RCC 7860 (cell line): ENCODE measurements around the gene APOO.
"Not testable (repeated sequence)": the region's sequence is repeated elsewhere in the genome, so short reads cannot be mapped to it uniquely, and the experiment has no call there.

ENCODE experiments used
- DNase-seq: peaks from one replicate; pipeline ENCODE4 v3.0.0-alpha.2; 2015; ENCODE audit warnings: low spot score
- FAIRE-seq: peaks from 2 replicates; lab custom pipeline; 2012; peaks lifted over from hg19 to GRCh38; lab: Jason Lieb, UNC

Gene APOO

GRCh38 chrX:23907111-23907497 is 634 bp downstream of the APOO start:
- no peak for FAIRE-seq

GRCh38 chrX:23904096-23904495 is 3.6 kb downstream of the APOO start:
- DNase-seq: no peak
- no peak for FAIRE-seq

More at GRCh38 chrX:23907111-23907497, 634 bp downstream of the APOO start:
- DNase-seq: no peak

- DNase-seq: peak; percentile 39
- peak; percentile 78 for FAIRE-seq
Measured at GRCh38 chrX:23902419-23902818, 5.3 kb downstream of the APOO start.

GRCh38 chrX:23901805-23902204 is 5.9 kb downstream of the APOO start:
- DNase-seq (peak; percentile 66), FAIRE-seq (no peak)

- peak; percentile 80 for DNase-seq
Measured at GRCh38 chrX:23901060-23901459, 6.7 kb downstream of the APOO start.

GRCh38 chrX:23900220-23900797 is 7.4 kb downstream of the APOO start:
- no peak for DNase-seq
- no peak for FAIRE-seq

More at GRCh38 chrX:23901060-23901459, 6.7 kb downstream of the APOO start:
- FAIRE-seq: peak; percentile 82

- FAIRE-seq: peak; percentile 76
Measured at GRCh38 chrX:23898412-23898959, 9.3 kb downstream of the APOO start.

GRCh38 chrX:23896981-23897380 is 10.8 kb downstream of the APOO start:
- FAIRE-seq (no peak), DNase-seq (no peak)

More at GRCh38 chrX:23898412-23898959, 9.3 kb downstream of the APOO start:
- peak; percentile 47 for DNase-seq

GRCh38 chrX:23896539-23896938 is 11.2 kb downstream of the APOO start:
- not testable (repeated sequence) for FAIRE-seq, DNase-seq

- not testable (repeated sequence) for FAIRE-seq, DNase-seq
Measured at GRCh38 chrX:23894993-23895392, 12.7 kb downstream of the APOO start.

- FAIRE-seq (peak; percentile 35), DNase-seq (no peak)
Measured at GRCh38 chrX:23890933-23891332, 16.8 kb downstream of the APOO start.

GRCh38 chrX:23888887-23889501 is 18.7 kb downstream of the APOO start:
- no peak for FAIRE-seq
- peak; percentile 30 for DNase-seq

- DNase-seq (no peak), FAIRE-seq (no peak)
Measured at GRCh38 chrX:23887918-23888317, 19.8 kb downstream of the APOO start.

GRCh38 chrX:23887451-23887850 is 20.3 kb downstream of the APOO start:
- DNase-seq (no peak), FAIRE-seq (no peak)

- no peak for DNase-seq
- FAIRE-seq: no peak
Measured at GRCh38 chrX:23885803-23886202, 21.9 kb downstream of the APOO start.

GRCh38 chrX:23884427-23885024 is 23.2 kb downstream of the APOO start:
- FAIRE-seq (no peak), DNase-seq (peak; percentile 80)

- DNase-seq (peak; percentile 88), FAIRE-seq (peak; percentile 96)
Measured at GRCh38 chrX:23883737-23884354, 23.9 kb downstream of the APOO start.

- FAIRE-seq (no peak), DNase-seq (no peak)
Measured at GRCh38 chrX:23879380-23880090, 28.2 kb downstream of the APOO start.

GRCh38 chrX:23871905-23872546 is 35.7 kb downstream of the APOO start:
- no peak for FAIRE-seq
- DNase-seq: no peak

GRCh38 chrX:23870041-23870440 is 37.7 kb downstream of the APOO start:
- FAIRE-seq: no peak
- DNase-seq: no peak
